SKM-1 treated with dmso at 0.1 percent for 144 hours (cell line): ENCODE results near the gene B3GAT2.
A peak's percentile ranks its signal among the peaks of the same experiment; 100 is the strongest.
"Not testable (repeated sequence)": the region's sequence is repeated elsewhere in the genome, so short reads cannot be mapped to it uniquely, and the experiment has no call there.

Experiments used
- DNase-seq: peaks from one replicate; lab custom pipeline; 2025; ENCODE audit not compliant: unreplicated experiment; lab: John Stamatoyannopoulos, UW

B3GAT2 gene, protein sequence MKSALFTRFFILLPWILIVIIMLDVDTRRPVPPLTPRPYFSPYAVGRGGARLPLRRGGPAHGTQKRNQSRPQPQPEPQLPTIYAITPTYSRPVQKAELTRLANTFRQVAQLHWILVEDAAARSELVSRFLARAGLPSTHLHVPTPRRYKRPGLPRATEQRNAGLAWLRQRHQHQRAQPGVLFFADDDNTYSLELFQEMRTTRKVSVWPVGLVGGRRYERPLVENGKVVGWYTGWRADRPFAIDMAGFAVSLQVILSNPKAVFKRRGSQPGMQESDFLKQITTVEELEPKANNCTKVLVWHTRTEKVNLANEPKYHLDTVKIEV

GRCh38 chr6:70956451-70957283, at the start of gene B3GAT2:
Gene B3GAT2 (minus strand): TSS chr6:70957060. CDS start chr6:70956429, 631 bp downstream.
- DNase-seq, result no peak

DNA sequence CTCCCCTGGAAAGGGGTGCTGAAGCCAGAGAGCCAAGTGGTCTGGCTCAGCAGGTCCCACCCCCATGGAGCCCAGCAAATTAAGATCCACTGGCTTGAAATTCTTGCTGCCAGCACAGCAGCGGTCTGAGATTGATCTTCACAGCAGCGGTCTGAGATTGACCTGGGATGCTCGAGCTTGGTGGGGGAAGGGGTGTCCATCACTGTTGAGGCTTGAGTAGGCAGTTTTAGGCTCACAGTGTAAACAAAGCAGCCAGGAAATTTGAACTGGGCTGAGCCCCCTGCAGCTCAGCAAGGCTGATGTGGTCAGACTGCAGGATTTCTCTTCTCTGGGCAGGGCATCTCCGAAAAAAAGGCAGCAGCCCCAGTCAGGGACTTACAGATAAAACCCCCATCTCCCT, 41.3 kb upstream of the B3GAT2 start:
- DNase-seq, result no peak

DNA sequence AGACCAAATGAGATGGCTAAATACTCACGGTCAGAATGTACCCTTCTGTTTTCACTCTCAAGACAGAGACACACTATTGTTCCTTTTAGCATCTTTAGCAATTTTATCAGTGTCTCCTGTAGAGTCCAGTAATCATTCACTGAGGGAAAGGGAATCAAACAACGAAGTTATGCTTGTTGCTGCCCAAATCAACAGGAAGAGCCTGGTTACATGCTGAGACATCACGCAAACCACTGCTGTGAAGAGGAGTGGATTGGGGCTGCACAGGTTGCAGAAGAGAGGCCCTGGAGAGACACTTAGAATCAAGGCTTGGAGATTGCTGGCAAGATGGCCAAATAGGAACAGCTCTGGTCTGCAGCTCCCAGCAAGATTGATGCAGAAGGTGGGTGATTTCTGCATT, 40.5 kb upstream of the B3GAT2 start:
- DNase-seq, result no peak

- DNase-seq, result no peak
These were observed 39.2 kb upstream of the B3GAT2 start for GRCh38 chr6:70996106-70996505.

GRCh38 chr6:70995411-70995810, 38.6 kb upstream of the B3GAT2 start:
- no peak for DNase-seq

- DNase-seq, result no peak
These were observed 34.4 kb upstream of the B3GAT2 start for GRCh38 chr6:70991253-70991652.

GRCh38 chr6:70985156-70985555, 28.3 kb upstream of the B3GAT2 start:
- peak; percentile 80 for DNase-seq

DNA sequence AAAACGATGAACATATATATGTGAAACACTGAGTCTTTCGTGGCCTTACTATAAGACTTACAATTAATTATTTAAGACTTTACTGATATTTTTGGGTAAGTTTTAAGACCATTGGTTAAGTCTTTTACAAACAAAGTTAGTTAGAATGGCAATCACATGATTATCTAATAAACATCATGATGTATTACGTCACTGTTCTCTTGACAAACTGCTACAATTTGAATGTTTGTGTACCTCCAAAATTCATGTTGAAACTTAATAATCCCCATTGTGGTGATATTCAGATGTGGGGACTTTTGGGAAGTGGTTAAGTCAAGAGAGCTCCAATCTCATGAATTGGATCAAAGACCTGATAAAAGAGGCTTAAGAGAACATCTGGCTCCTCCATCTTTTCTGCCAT, 25.9 kb upstream of the B3GAT2 start:
- no peak for DNase-seq

GRCh38 chr6:70980727-70981126, 23.9 kb upstream of the B3GAT2 start:
- no peak for DNase-seq

- no peak for DNase-seq
These were observed 16.7 kb upstream of the B3GAT2 start for GRCh38 chr6:70973604-70974003.

GRCh38 chr6:70967049-70967448, 10.2 kb upstream of the B3GAT2 start:
- DNase-seq, result no peak

GRCh38 chr6:70957284-70957617, 391 bp upstream of the B3GAT2 start:
- no peak for DNase-seq

- no peak for DNase-seq
These were observed 739 bp downstream of the B3GAT2 start for GRCh38 chr6:70956191-70956450.

GRCh38 chr6:70955441-70956190, 1.2 kb downstream of the B3GAT2 start:
- peak; percentile 65 for DNase-seq

DNA sequence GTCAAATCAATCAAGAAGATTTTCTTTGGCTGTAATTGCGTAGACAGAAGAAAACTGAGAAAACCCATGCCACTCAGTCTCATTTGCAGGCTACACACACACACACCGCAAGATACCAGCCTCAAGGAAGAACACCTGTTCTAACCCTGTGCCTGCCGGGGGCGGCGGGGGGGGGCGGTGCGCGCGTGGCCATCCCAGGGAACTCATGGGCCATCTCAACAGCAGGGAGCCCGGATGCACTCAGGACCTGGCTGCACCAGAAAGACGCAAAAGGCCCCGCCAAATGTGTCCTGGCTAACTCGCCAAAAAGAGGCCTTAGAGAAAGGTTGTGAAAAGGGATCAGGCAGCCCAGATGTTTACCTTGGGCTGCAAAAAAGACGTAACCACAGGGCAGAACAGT, 2.1 kb downstream of the B3GAT2 start:
- no peak for DNase-seq

DNA sequence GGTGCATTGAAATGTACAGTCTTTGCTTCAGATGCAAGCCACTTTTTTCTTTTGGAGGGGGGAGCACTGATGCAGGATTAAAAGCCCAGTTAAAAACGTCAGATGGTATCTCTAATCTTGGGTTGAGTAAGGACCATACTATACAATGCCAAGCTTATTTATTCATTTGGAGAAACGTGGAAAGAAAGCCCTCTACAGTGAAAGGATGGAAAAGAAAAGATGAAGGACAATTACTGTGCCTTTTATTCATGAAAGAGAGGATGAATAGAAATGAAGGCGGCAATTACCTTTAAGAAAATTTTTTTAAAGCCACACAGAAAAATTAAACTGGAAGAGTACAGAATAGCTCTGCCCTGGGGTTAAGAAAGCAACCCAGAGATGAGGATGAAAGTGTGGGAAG, 2.7 kb downstream of the B3GAT2 start:
- no peak for DNase-seq

GRCh38 chr6:70952608-70953165, 4.2 kb downstream of the B3GAT2 start:
- DNase-seq, result no peak

DNA sequence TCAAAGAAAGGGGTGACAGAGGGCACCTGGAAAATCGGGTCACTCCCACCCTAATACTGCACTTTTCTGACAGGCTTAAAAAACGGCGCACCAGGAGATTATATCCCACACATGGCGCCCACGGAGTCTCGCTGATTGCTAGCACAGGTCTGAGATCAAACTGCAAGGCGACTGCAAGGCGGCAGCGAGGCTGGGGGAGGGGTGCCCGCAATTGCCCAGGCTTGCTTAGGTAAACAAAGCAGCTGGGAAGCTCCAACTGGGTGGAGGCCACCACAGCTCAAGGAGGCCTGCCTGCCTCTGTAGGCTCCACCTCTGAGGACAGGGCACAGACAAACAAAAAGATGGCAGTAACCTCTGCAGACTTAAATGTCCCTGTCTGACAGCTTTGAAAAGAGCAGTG, 12.5 kb downstream of the B3GAT2 start:
- not testable (repeated sequence) for DNase-seq

GRCh38 chr6:70933853-70934252, 23.0 kb downstream of the B3GAT2 start:
- DNase-seq, result no peak

DNA sequence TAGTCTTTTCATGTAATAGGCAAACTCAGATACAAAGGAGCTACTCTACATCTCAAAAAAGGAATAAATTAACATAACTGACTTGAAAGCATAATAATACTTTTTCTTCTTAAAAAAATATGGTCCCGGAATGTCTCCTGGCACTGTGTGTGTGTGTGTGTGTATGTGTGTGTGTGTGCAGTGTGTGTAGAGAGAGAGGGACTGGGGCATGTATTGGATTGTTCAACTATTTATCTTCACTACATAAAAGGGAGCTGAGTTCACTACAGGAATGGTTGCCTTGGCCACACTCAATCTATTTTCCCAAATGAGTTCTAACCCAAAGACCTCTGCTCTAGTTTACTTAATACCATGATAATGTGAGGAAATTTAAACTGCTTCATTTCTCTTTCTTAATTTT, 51.1 kb downstream of the B3GAT2 start:
- DNase-seq, result no peak

GRCh38 chr6:70903665-70904452, 53.0 kb downstream of the B3GAT2 start:
- no peak for DNase-seq
